K562 (cell line): ENCODE results near the gene ZFAND2A. TPM values are rescaled to one million over a fixed set of nuclear protein-coding genes. Genes with fewer than 3 reads are reported as not detected.

ENCODE experiments used
- ATAC-seq: fragments of 200-7000 bp; cut with Tn5 transposase; 3 replicates; pipeline ENCODE4 v1.9.1; 2020; ENCODE audit warnings: moderate library complexity
- BruUV-seq: library from RNA; stranded (reverse); fragments of 400-500 nt; replicated peaks from 2 replicates; lab custom pipeline; 2021; lab: Mats Ljungman, UMichigan
- CTCF ChIA-PET: fragments of 300-600 bp; formaldehyde crosslinking; extraction: SDS; loops from one replicate; lab custom pipeline; 2021; ENCODE audit warnings: low intra/inter-chr PET ratio; lab: Yijun Ruan, JAX
- POLR2A ChIA-PET: fragments of 300-600, 350-650 bp; sonication (Branson Sonifier 250); formaldehyde crosslinking; extraction: SDS; loops from one replicate; lab custom pipeline; 2021; ENCODE audit warnings: antibody characterized with exemption, inconsistent platforms; lab: Yijun Ruan, JAX
- DNase-seq, 4 experiments: peaks; one replicate each; pipeline versions ENCODE4 v3.0.0 to v3.0.0-alpha.2; 2011 to 2018; ENCODE audit warnings: low spot score in 3 of 4, mixed read lengths in 3 of 4; ENCODE audit errors: extremely low read depth in 1 of 4
- FAIRE-seq: peaks from 2 replicates; lab custom pipeline; 2011; peaks lifted over from hg19 to GRCh38; lab: Jason Lieb, UNC
- H2AFZ ChIP-seq: 2 replicates; pipeline ENCODE4 v1.6.0; 2011; ENCODE audit warnings: low read depth, low read length, control low read depth, inconsistent platforms
- H3K27ac ChIP-seq: fragments of 200-600 bp; 3 replicates; pipeline ENCODE4 v1.8.0; 2011; ENCODE audit warnings: low read depth, mild to moderate bottlenecking, control low read depth, inconsistent platforms, low read length, moderate library complexity, mixed read lengths; ENCODE audit errors: extremely low read depth
- H3K27me3 ChIP-seq, 2 experiments: fragments of 300-600 bp in 1 of 2; 2 replicates in 1 of 2; 3 replicates in 1 of 2; pipeline versions ENCODE4 v1.6.0 to v1.8.0; 2011; ENCODE audit warnings: inconsistent platforms in 2 of 2, low read length in 2 of 2, mild to moderate bottlenecking in 1 of 2, mixed read lengths in 1 of 2, moderate library complexity in 1 of 2; ENCODE audit not compliant: control insufficient read depth in 2 of 2, insufficient read depth in 2 of 2
- H3K36me3 ChIP-seq: fragments of 300-600 bp; 3 replicates; pipeline ENCODE4 v1.8.0; 2011; ENCODE audit warnings: mild to moderate bottlenecking, low read length, inconsistent platforms; ENCODE audit not compliant: control insufficient read depth, insufficient read depth
- H3K4me1 ChIP-seq, 2 experiments: fragments of 200-600 bp in 1 of 2; replicated peaks in 1 of 2; 2 replicates in 1 of 2; 3 replicates in 1 of 2; pipeline versions ENCODE4 v1.5.1 to v1.8.0; 2011; ENCODE audit warnings: inconsistent platforms in 2 of 2, low read length in 2 of 2, mild to moderate bottlenecking in 1 of 2, mixed read lengths in 1 of 2, moderate library complexity in 1 of 2; ENCODE audit not compliant: control insufficient read depth in 2 of 2, insufficient read depth in 2 of 2
- H3K4me2 ChIP-seq: 2 replicates; pipeline ENCODE4 v1.6.1; 2011; ENCODE audit warnings: low read length, control low read depth, inconsistent platforms, mixed read lengths; ENCODE audit not compliant: insufficient read depth
- H3K4me3 ChIP-seq: fragments of 200-600 bp; sonication (generic), shearing (Covaris generic); 2 replicates; pipeline ENCODE4 v1.5.1; 2016; ENCODE audit warnings: control low read depth, inconsistent platforms
- H3K79me2 ChIP-seq: fragments of 200-600 bp; 3 replicates; pipeline ENCODE4 v1.8.0; 2011; ENCODE audit warnings: low read length, inconsistent platforms; ENCODE audit not compliant: control insufficient read depth, insufficient read depth
- H3K9ac ChIP-seq, 2 experiments: 2 replicates each; pipeline versions ENCODE4 v1.6.0 to v1.6.1; 2011; ENCODE audit warnings: low read depth in 2 of 2, low read length in 2 of 2, control low read depth in 1 of 2, inconsistent platforms in 1 of 2, mild to moderate bottlenecking in 1 of 2, mixed read lengths in 1 of 2; ENCODE audit not compliant: insufficient read depth in 1 of 2
- H3K9me1 ChIP-seq: one replicate; pipeline ENCODE4 v1.6.0; 2011; ENCODE audit warnings: inconsistent platforms, mild to moderate bottlenecking, low read length, moderate library complexity; ENCODE audit not compliant: control insufficient read depth, insufficient read depth
- H3K9me3 ChIP-seq: replicated peaks from 2 replicates; pipeline ENCODE4 v1.5.1; 2011; ENCODE audit warnings: low read depth, low read length, inconsistent platforms; ENCODE audit not compliant: control insufficient read depth, insufficient read depth
- H4K20me1 ChIP-seq: replicated peaks from 2 replicates; pipeline ENCODE4 v1.6.1; 2011; ENCODE audit warnings: low read length, inconsistent platforms, mixed read lengths; ENCODE audit not compliant: control insufficient read depth, insufficient read depth
- DDX20 ChIP-seq: fragments of 450-650 bp; IDR thresholded peaks from 2 replicates; pipeline ENCODE4 v1.6.1; 2016; ENCODE audit warnings: missing genetic modification characterization, low read depth, mild to moderate bottlenecking, missing compliant biosample characterization, moderate library complexity
- FOXK2 ChIP-seq, 2 experiments: fragments of 450-650 bp; IDR thresholded peaks in 1 of 2; conservative IDR thresholded peaks in 1 of 2; 2 replicates each; pipeline ENCODE4 v1.6.1; 2016; ENCODE audit warnings: low read depth in 2 of 2, mild to moderate bottlenecking in 1 of 2
- POLR2G ChIP-seq: fragments of 200-400 bp; formaldehyde crosslinking; IDR thresholded peaks from 2 replicates; pipeline ENCODE4 v1.6.1; 2017; ENCODE audit warnings: low read depth, mild to moderate bottlenecking, antibody characterized with exemption, low read length, moderate library complexity
- RBFOX2 ChIP-seq: fragments of 200-400 bp; formaldehyde crosslinking; IDR thresholded peaks from 2 replicates; pipeline ENCODE4 v1.6.1; 2017; ENCODE audit warnings: low read depth, mild to moderate bottlenecking, low read length, moderate library complexity
- WGBS: fragments of 100-300 bp; shearing (Covaris generic); methylation state at CpG from one replicate; pipeline ENCODE4 v1.1.6; 2016; ENCODE audit warnings: low coverage, mixed read lengths; ENCODE audit not compliant: insufficient coverage; ENCODE audit errors: missing lambda C conversion rate; 5-methylcytosine and 5-hydroxymethylcytosine counted together
- in situ Hi-C: fragments of 300-500 bp; cut with MboI; formaldehyde crosslinking; loops from 4 replicates; pipeline ENCODE4 v1.15.0; 2018; ENCODE audit warnings: inconsistent platforms, mixed read lengths
- intact Hi-C: fragments of 100-400 bp; cut with micrococcal nuclease; formaldehyde crosslinking; loops from 2 replicates; pipeline ENCODE4 v1.14.2; 2022
- polyA plus RNA-seq, 8 experiments: library from polyadenylated mRNA; depleted of rRNA in 4 of 8; stranded (reverse) in 5 of 8; unstranded in 3 of 8; fragments of >200 nt; fragmentation: Nextera tagmentation in 2 of 8; fragmentation: Illumina TruSeq in 1 of 8; extraction: Ambion mirVana in 2 of 8; extraction: Trizol in 1 of 8; gene quantifications; 2 replicates each; pipeline versions ENCODE4 v1.2.1 to v1.2.3, GENCODE V29; 2011 to 2014; ENCODE audit warnings: inconsistent platforms in 1 of 8, missing spikeins in 1 of 8
- total RNA-seq, 7 experiments: library from RNA; depleted of rRNA in 6 of 7; stranded (reverse); fragments of >200 nt in 6 of 7; fragmentation: Illumina TruSeq in 2 of 7; extraction: Trizol in 2 of 7; gene quantifications; 2 replicates each; pipeline versions ENCODE4 v1.2.1 to v1.2.3, GENCODE V29; 2011 to 2021; ENCODE audit warnings: low replicate concordance in 1 of 7

The ZFAND2A gene
- total and polyA plus RNA-seq, 9 of the 15 experiments (the other 6 are each of a cell fraction or from before 2014, with no cell fraction given), result 16.8 to 56.8 (median 26.1) TPM

DNA sequence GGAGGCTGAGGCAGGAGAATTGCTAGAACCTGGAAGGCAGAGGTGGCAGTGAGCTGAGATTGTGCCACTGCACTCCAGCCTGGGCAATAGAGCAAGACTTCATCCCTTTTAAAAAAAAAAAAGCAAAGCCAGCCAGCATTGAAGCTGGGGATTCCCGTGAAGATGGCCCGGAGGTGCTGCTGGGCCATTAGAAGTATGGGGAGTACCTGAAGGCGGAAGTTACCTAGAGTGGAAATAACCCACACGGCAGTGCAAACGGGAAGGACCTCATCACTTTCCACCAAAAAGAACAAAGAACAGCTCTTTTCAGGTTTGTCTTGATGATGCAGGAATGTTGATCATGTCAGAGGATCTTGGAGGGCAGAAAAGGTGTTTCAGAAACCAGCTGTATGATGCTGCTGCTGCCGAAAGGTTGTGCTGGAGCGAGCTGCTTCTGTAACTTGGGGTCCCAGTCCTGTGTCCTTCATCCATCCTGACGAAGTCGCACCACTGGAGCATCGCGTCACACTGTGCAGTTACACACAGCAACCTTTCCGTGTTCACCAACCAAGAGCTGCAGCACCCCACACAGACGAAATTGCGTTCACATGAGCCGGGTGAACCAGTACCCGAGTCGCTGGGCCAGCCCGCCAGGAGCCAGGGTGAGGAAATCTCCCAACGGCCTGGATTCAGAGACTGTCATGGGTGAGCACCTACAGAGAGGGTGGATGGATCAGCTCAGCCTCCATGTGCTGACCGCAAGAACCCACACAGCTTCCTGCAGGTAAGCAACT is 8.2 kb downstream of the ZFAND2A start:
- H3K9me1 ChIP-seq, result no peaks in the 10 kb centered on the region
- no peak overlapping the region for H3K9ac ChIP-seq
- DNase-seq (no peak), ATAC-seq (no peak), FAIRE-seq (no peak)
- no peak overlapping the region for H3K27ac ChIP-seq
- H3K36me3 ChIP-seq, result peaks cover 55% of the 10 kb centered on the region; the same call in 2 of the 3 replicates
- peaks cover 0 to 2% of the 10 kb centered on the region in 2 experiments; a peak in 1 of 5 replicates for H3K4me1 ChIP-seq
- H3K79me2 ChIP-seq, result no peaks in the 10 kb centered on the region
- H4K20me1 ChIP-seq, result 0 out of 2 replicates have a peak, but pooled peaks cover 5% of the 10 kb centered on the region
- no peaks in the 10 kb centered on the region for H3K27me3 ChIP-seq
- in situ Hi-C loops (loop anchor here (25.0 kb wide), 1 partner anchor 165 kb away; the partner anchor contains the start of genes COX19 and CYP2W1), intact Hi-C loops (no loop called here)
- TF ChIP-seq DDX20 (tag) (no peak), RBFOX2 (0 out of 2 replicates have a peak, but pooled peaks have one; percentile 19)
- no peak overlapping the region for H3K4me2 ChIP-seq
- ChIA-PET POLR2A (interaction anchor here (0.6 to 1.4 kb wide), 5 partner anchors 8 to 184 kb away, joined by 3 to 4 read pairs (median 3); a partner anchor contains a TSS), CTCF (no interaction called here)
- H2AFZ ChIP-seq, result no peak overlapping the region
- no TSS peak for BruUV-seq
- H3K4me3 ChIP-seq, result no peak overlapping the region
- 90% methylated on average over 17 of the region's 20 CpGs for WGBS
- no peaks in the 10 kb centered on the region for H3K9me3 ChIP-seq

DNA sequence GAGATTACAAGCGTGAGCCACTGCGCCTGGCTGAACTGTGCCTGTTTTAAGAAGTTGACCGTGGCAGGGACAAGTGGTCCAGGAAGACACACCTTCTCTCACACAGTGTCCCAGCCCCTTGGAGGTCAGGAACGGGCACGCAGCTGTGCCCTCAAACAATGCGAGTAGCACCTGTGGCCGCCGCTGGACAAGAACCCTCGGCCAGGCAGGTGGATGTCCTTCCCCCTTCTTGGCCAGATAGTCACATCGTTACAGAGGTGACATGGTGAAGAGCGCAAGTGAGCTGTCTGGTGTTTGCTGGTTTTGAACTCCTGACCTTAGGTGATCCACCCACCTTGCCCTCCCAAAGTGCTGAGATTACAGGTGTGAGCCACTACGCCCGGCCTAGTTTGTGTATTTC is 8.8 kb downstream of the ZFAND2A start:
- intact Hi-C loops (no loop called here), in situ Hi-C loops (loop anchor here (25.0 kb wide), 1 partner anchor 164 kb away; the partner anchor contains the start of genes COX19 and CYP2W1)
- 92% methylated on average over 13 of the region's 13 CpGs for WGBS
- H2AFZ ChIP-seq, result no peak overlapping the region
- no peaks in the 10 kb centered on the region for H3K79me2 ChIP-seq
- POLR2A ChIA-PET, result interaction anchor here (0.6 to 1.4 kb wide), 2 partner anchors 11 to 13 kb away, joined by 3 to 4 read pairs; a partner anchor contains a TSS
- DNase-seq, result no peak
- BruUV-seq, result no TSS peak
- ATAC-seq, result no peak
- H3K27me3 ChIP-seq, result no peaks in the 10 kb centered on the region
- peaks cover 50% of the 10 kb centered on the region; the same call in 2 of the 3 replicates for H3K36me3 ChIP-seq
- no peak overlapping the region for H3K9ac ChIP-seq
- no peak overlapping the region for H3K4me2 ChIP-seq
- no peak overlapping the region for H3K4me3 ChIP-seq
- H3K4me1 ChIP-seq, result peaks cover 0 to 2% of the 10 kb centered on the region in 2 experiments; a peak in 1 of 5 replicates
- TF ChIP-seq POLR2G (0 out of 2 replicates have a peak, but pooled peaks have one; percentile 20), FOXK2 (conservative IDR thresholded peaks at IDR 0.05 in 1 of 2, IDR thresholded peaks at IDR 0.05 in 1 of 2; ENCODE audit: low read depth in 2 of 2) (no peak)
- no peak for FAIRE-seq
- no peaks in the 10 kb centered on the region for H3K9me3 ChIP-seq
- CTCF ChIA-PET, result no interaction called here
- 0 out of 2 replicates have a peak, but pooled peaks cover 5% of the 10 kb centered on the region for H4K20me1 ChIP-seq
- H3K27ac ChIP-seq, result no peak overlapping the region
- H3K9me1 ChIP-seq, result no peaks in the 10 kb centered on the region
